ENCODE measurements around the gene AKAP9.
"Not testable (repeated sequence)": the region's sequence is repeated elsewhere in the genome, so short reads cannot be mapped to it uniquely, and the experiment has no call there.

The AKAP9 gene

GRCh38 chr7:91929463-91929862, 11.2 kb upstream of the AKAP9 start:
- H3K4me2 ChIP-seq (ENCODE audit: low read length): no peak overlapping the region
- TF ChIP-seq, protein P1, sequence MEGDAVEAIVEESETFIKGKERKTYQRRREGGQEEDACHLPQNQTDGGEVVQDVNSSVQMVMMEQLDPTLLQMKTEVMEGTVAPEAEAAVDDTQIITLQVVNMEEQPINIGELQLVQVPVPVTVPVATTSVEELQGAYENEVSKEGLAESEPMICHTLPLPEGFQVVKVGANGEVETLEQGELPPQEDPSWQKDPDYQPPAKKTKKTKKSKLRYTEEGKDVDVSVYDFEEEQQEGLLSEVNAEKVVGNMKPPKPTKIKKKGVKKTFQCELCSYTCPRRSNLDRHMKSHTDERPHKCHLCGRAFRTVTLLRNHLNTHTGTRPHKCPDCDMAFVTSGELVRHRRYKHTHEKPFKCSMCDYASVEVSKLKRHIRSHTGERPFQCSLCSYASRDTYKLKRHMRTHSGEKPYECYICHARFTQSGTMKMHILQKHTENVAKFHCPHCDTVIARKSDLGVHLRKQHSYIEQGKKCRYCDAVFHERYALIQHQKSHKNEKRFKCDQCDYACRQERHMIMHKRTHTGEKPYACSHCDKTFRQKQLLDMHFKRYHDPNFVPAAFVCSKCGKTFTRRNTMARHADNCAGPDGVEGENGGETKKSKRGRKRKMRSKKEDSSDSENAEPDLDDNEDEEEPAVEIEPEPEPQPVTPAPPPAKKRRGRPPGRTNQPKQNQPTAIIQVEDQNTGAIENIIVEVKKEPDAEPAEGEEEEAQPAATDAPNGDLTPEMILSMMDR (IDR thresholded peaks at IDR 0.05; ENCODE audit: low read depth, low read length, poor library complexity, severe bottlenecking): no peak
- TF ChIP-seq EZH2phosphoT487 (IDR thresholded peaks at IDR 0.05; ENCODE audit: borderline replicate concordance, low read length): no peak
- H4K20me1 ChIP-seq (ENCODE audit: control insufficient read depth, insufficient read depth, low read depth, low read length): no peaks in the 10 kb centered on the region
- no peaks in the 10 kb centered on the region for H3K36me3 ChIP-seq (ENCODE audit: control insufficient read depth, low read length)
- H3K79me2 ChIP-seq (ENCODE audit: control insufficient read depth, low read length): no peaks in the 10 kb centered on the region
- no peak overlapping the region for H3K4me3 ChIP-seq (ENCODE audit: low read length)
- H3K4me1 ChIP-seq (ENCODE audit: control insufficient read depth, low read length): no peaks in the 10 kb centered on the region
- peaks cover 11% of the 10 kb centered on the region; the same call in 1 of the 2 replicates for H3K27me3 ChIP-seq (ENCODE audit: control insufficient read depth, low read length)
- no peaks in the 10 kb centered on the region for H3F3A ChIP-seq (ENCODE audit: control insufficient read depth, insufficient read depth)
- no peak overlapping the region for H3K27ac ChIP-seq (ENCODE audit: low read depth, low read length)
- H3K9me2 ChIP-seq (replicated peaks; ENCODE audit: control insufficient read depth, low read length): no peaks in the 10 kb centered on the region
- no peaks in the 10 kb centered on the region for H3K9me3 ChIP-seq (ENCODE audit: control insufficient read depth, insufficient read depth, low read length)

DNA sequence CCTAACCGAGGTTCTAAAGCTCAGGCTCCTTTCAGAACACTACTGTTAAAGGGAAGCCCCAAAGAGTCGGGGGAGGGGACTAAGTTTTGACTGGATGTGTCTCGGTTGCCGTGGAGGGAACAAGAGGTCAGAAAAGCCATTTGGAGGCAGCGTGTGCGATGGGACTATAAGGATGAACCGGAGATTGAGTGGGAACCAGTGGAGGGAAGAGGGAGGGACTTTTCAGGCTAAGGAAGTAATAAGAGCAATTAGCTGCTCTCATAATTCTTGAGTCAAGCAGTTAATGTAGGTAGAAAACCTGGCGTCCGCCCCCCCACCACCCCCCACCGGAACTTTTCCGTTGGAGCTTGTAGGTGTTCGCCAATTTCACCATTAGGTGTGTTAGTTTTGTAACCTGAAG, 491 bp upstream of the AKAP9 start:
- Histone ChIP-seq H3K9me3 (ENCODE audit: control insufficient read depth, insufficient read depth, low read length) (no peaks in the 10 kb centered on the region), H3K36me3 (ENCODE audit: control insufficient read depth, low read length) (0 out of 2 replicates have a peak, but pooled peaks cover 3% of the 10 kb centered on the region), H3K4me3 (ENCODE audit: low read length) (peak overlapping the region; percentile 81)

DNA sequence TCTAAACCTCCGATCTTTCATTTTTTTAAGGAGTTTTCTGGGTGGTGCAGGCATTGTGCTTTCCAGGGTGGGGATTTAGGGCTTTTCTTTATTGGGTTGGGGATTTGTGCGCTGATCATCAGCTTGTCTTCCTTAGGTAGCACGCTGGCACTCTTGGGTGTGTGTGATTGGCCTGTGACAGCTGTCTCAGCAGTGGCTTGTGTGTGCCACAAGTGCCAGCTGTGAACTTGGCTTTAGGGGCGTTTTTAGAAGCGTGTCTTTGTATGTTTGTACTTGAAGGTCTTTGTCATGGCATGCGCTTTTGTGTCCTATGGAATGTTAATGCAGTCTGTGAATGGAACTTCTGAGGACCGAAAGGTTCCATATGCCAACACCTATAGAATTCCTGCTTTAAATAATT, 788 bp downstream of the AKAP9 start:
- TF ChIP-seq EZH2phosphoT487 (IDR thresholded peaks at IDR 0.05; ENCODE audit: borderline replicate concordance, low read length): no peak
- TF ChIP-seq, protein P1 (IDR thresholded peaks at IDR 0.05; ENCODE audit: low read depth, low read length, poor library complexity, severe bottlenecking): no peak
- Histone ChIP-seq H3K9me2 (replicated peaks; ENCODE audit: control insufficient read depth, low read length) (no peaks in the 10 kb centered on the region), H3F3A (ENCODE audit: control insufficient read depth, insufficient read depth) (no peaks in the 10 kb centered on the region), H3K4me1 (ENCODE audit: control insufficient read depth, low read length) (peaks cover 28% of the 10 kb centered on the region), H3K36me3 (ENCODE audit: control insufficient read depth, low read length) (peaks cover 5% of the 10 kb centered on the region), H4K20me1 (ENCODE audit: control insufficient read depth, insufficient read depth, low read depth, low read length) (0 out of 2 replicates have a peak, but pooled peaks cover 3% of the 10 kb centered on the region), H3K27ac (ENCODE audit: low read depth, low read length) (no peak overlapping the region), H3K4me2 (ENCODE audit: low read length) (peak overlapping the region; percentile 93), H3K79me2 (ENCODE audit: control insufficient read depth, low read length) (peaks cover 69% of the 10 kb centered on the region), H3K9me3 (ENCODE audit: control insufficient read depth, insufficient read depth, low read length) (no peaks in the 10 kb centered on the region), H3K27me3 (ENCODE audit: control insufficient read depth, low read length) (no peaks in the 10 kb centered on the region), H3K4me3 (ENCODE audit: low read length) (peak overlapping the region; percentile 81)

More for the DNA sequence above, 491 bp upstream of the AKAP9 start:
- H3K27ac ChIP-seq (ENCODE audit: low read depth, low read length): peak overlapping the region; percentile 47
- peaks cover 21% of the 10 kb centered on the region for H3K4me1 ChIP-seq (ENCODE audit: control insufficient read depth, low read length)
- H3K9me2 ChIP-seq (replicated peaks; ENCODE audit: control insufficient read depth, low read length): no peaks in the 10 kb centered on the region
- 0 out of 2 replicates have a peak, but pooled peaks cover 3% of the 10 kb centered on the region for H4K20me1 ChIP-seq (ENCODE audit: control insufficient read depth, insufficient read depth, low read depth, low read length)
- H3F3A ChIP-seq (ENCODE audit: control insufficient read depth, insufficient read depth): no peaks in the 10 kb centered on the region
- H3K27me3 ChIP-seq (ENCODE audit: control insufficient read depth, low read length): no peaks in the 10 kb centered on the region
- no peak for TF ChIP-seq EZH2phosphoT487 (IDR thresholded peaks at IDR 0.05; ENCODE audit: borderline replicate concordance, low read length)
- H3K79me2 ChIP-seq (ENCODE audit: control insufficient read depth, low read length): peaks cover 57% of the 10 kb centered on the region
- H3K4me2 ChIP-seq (ENCODE audit: low read length): peak overlapping the region; percentile 93

DNA sequence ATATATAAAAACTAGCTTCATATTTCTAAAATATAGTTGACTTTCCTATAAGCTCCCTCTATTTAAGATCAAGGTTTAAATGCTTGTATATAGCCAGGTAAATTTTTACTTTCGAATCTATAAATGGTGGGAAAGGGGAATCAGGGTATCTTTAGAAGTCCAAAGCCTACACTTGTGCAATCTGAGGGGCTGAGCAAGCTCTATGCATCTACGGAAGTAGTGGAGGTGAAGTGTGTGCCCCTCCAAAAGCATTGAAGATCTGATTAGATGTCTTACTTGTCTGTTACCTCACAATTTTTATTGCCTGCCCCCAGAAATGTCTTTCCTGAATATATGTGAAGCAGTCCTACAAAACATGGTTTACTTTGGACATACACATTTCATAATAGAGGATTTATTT, 1.6 kb downstream of the AKAP9 start:
- Histone ChIP-seq H4K20me1 (ENCODE audit: control insufficient read depth, insufficient read depth, low read depth, low read length) (0 out of 2 replicates have a peak, but pooled peaks cover 3% of the 10 kb centered on the region), H3K79me2 (ENCODE audit: control insufficient read depth, low read length) (peaks cover 77% of the 10 kb centered on the region), H3K36me3 (ENCODE audit: control insufficient read depth, low read length) (peaks cover 6% of the 10 kb centered on the region), H3K4me2 (ENCODE audit: low read length) (peak overlapping the region; percentile 93), H3K27me3 (ENCODE audit: control insufficient read depth, low read length) (no peaks in the 10 kb centered on the region), H3K4me3 (ENCODE audit: low read length) (peak overlapping the region; percentile 81), H3K9me2 (replicated peaks; ENCODE audit: control insufficient read depth, low read length) (no peaks in the 10 kb centered on the region), H3K9me3 (ENCODE audit: control insufficient read depth, insufficient read depth, low read length) (no peaks in the 10 kb centered on the region), H3F3A (ENCODE audit: control insufficient read depth, insufficient read depth) (no peaks in the 10 kb centered on the region), H3K27ac (ENCODE audit: low read depth, low read length) (no peak overlapping the region), H3K4me1 (ENCODE audit: control insufficient read depth, low read length) (peaks cover 33% of the 10 kb centered on the region)
- TF ChIP-seq, protein P1 (IDR thresholded peaks at IDR 0.05; ENCODE audit: low read depth, low read length, poor library complexity, severe bottlenecking): no peak

DNA sequence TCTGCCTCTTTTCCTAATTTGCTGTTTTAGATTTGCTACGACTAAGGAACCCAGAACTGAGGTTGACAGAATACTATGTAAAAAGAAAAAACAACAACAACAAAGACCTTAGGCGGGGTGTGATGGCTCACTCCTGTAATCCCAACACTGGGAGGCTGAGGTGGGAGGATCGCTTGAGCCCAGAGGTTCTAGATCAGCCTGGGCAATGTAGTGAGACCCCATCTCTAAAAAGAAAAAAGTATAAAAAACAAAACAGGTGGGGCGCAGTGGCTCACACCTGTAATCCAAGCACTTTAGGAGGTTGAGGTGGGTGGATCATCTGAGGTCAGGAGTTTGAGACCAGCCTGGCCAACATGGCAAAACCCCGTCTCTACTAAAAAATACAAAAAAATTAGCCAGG, 4.3 kb downstream of the AKAP9 start:
- not testable (repeated sequence) for H3K4me2 ChIP-seq (ENCODE audit: low read length); H3K27me3 ChIP-seq (ENCODE audit: control insufficient read depth, low read length); H3K4me3 ChIP-seq (ENCODE audit: low read length); H3K9me2 ChIP-seq (replicated peaks; ENCODE audit: control insufficient read depth, low read length); H3K9me3 ChIP-seq (ENCODE audit: control insufficient read depth, insufficient read depth, low read length); H3F3A ChIP-seq (ENCODE audit: control insufficient read depth, insufficient read depth); H4K20me1 ChIP-seq (ENCODE audit: control insufficient read depth, insufficient read depth, low read depth, low read length); H3K27ac ChIP-seq (ENCODE audit: low read depth, low read length)
- H3K4me1 ChIP-seq (ENCODE audit: control insufficient read depth, low read length): peaks cover 26% of the 10 kb centered on the region
- peaks cover 98% of the 10 kb centered on the region for H3K79me2 ChIP-seq (ENCODE audit: control insufficient read depth, low read length)
- H3K36me3 ChIP-seq (ENCODE audit: control insufficient read depth, low read length): peaks cover 11% of the 10 kb centered on the region
